Lower leg skin (tissue), 3 donors: ENCODE data around the gene MYL9.

ENCODE experiments used
- POLR2A ChIP-seq, 2 donors: fragments of 450-650 bp; IDR thresholded peaks; one replicate each; pipeline ENCODE4 v1.6.1; 2016 to 2017; ENCODE audit warnings: antibody characterized with exemption in 2 of 2, mild to moderate bottlenecking in 1 of 2, moderate library complexity in 1 of 2
- TF ChIP-seq, protein P1 (sequence below), 3 donors: fragments of 450-650 bp; IDR thresholded peaks; one replicate each; pipeline ENCODE4 v1.5.1; 2016; ENCODE audit warnings: antibody characterized with exemption in 3 of 3, mild to moderate bottlenecking in 3 of 3, moderate library complexity in 2 of 3

DNA sequence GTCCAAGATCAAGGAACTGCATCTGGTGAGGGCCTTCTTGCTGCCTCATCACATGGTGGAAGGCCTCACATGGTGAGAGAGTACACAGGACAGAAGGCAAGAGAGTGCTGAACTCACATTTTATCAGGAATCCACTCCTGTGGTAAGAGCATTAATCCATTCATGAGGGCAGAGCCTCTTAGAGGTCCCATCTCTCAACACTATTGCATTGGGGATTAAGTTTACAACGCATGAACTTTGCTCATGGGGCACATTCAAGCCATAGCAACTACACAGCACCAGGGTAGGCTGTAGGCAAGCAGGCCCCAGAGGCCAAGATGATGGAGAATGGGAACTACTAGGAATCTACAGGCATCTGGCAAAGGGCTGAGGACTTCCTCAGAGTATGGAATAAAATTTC is 22.1 kb downstream of the MYL9 start:
- TF ChIP-seq, protein P1, sequence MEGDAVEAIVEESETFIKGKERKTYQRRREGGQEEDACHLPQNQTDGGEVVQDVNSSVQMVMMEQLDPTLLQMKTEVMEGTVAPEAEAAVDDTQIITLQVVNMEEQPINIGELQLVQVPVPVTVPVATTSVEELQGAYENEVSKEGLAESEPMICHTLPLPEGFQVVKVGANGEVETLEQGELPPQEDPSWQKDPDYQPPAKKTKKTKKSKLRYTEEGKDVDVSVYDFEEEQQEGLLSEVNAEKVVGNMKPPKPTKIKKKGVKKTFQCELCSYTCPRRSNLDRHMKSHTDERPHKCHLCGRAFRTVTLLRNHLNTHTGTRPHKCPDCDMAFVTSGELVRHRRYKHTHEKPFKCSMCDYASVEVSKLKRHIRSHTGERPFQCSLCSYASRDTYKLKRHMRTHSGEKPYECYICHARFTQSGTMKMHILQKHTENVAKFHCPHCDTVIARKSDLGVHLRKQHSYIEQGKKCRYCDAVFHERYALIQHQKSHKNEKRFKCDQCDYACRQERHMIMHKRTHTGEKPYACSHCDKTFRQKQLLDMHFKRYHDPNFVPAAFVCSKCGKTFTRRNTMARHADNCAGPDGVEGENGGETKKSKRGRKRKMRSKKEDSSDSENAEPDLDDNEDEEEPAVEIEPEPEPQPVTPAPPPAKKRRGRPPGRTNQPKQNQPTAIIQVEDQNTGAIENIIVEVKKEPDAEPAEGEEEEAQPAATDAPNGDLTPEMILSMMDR (IDR thresholded peaks at IDR 0.05), result no peak
- TF ChIP-seq POLR2A (IDR thresholded peaks at IDR 0.05), result no peak
